K562 (cell line): ENCODE measurements around the gene GAL3ST1. TPM values are rescaled to one million over a fixed set of nuclear protein-coding genes. Genes with fewer than 3 reads are reported as not detected.
A peak's percentile ranks its signal among the peaks of the same experiment; 100 is the strongest.

Experiments used
- polyA plus RNA-seq, 8 experiments: library from polyadenylated mRNA; depleted of rRNA in 4 of 8; stranded (reverse) in 5 of 8; unstranded in 3 of 8; fragments of >200 nt; fragmentation: Nextera tagmentation in 2 of 8; fragmentation: Illumina TruSeq in 1 of 8; extraction: Ambion mirVana in 2 of 8; extraction: Trizol in 1 of 8; gene quantifications; 2 replicates each; pipeline versions ENCODE4 v1.2.1 to v1.2.3, GENCODE V29; 2011 to 2014; ENCODE audit warnings: inconsistent platforms in 1 of 8, missing spikeins in 1 of 8
- total RNA-seq, 7 experiments: library from RNA; depleted of rRNA in 6 of 7; stranded (reverse); fragments of >200 nt in 6 of 7; fragmentation: Illumina TruSeq in 2 of 7; extraction: Trizol in 2 of 7; gene quantifications; 2 replicates each; pipeline versions ENCODE4 v1.2.1 to v1.2.3, GENCODE V29; 2011 to 2021; ENCODE audit warnings: low replicate concordance in 1 of 7
- TF ChIP-seq, protein P1 (sequence below): sonication (generic); IDR thresholded peaks from 2 replicates; pipeline ENCODE4 v1.6.1; 2016
- TF ChIP-seq, protein P2 (sequence below): sonication (generic); formaldehyde crosslinking; IDR thresholded peaks from 2 replicates; pipeline ENCODE4 v1.8.0; 2022; ENCODE audit warnings: mild to moderate bottlenecking, missing genetic modification reagents
- TF ChIP-seq, protein P3 (sequence below): sonication (generic); formaldehyde crosslinking; IDR thresholded peaks from 2 replicates; pipeline ENCODE4 v1.8.0; 2022; ENCODE audit warnings: missing genetic modification reagents, mild to moderate bottlenecking, moderate library complexity, borderline replicate concordance

Gene GAL3ST1
- total and polyA plus RNA-seq, 9 of the 15 experiments (the other 6 are each of a cell fraction or from before 2014, with no cell fraction given): 0.03 to 1.9 (median 0.33) TPM; not detected in 1

DNA sequence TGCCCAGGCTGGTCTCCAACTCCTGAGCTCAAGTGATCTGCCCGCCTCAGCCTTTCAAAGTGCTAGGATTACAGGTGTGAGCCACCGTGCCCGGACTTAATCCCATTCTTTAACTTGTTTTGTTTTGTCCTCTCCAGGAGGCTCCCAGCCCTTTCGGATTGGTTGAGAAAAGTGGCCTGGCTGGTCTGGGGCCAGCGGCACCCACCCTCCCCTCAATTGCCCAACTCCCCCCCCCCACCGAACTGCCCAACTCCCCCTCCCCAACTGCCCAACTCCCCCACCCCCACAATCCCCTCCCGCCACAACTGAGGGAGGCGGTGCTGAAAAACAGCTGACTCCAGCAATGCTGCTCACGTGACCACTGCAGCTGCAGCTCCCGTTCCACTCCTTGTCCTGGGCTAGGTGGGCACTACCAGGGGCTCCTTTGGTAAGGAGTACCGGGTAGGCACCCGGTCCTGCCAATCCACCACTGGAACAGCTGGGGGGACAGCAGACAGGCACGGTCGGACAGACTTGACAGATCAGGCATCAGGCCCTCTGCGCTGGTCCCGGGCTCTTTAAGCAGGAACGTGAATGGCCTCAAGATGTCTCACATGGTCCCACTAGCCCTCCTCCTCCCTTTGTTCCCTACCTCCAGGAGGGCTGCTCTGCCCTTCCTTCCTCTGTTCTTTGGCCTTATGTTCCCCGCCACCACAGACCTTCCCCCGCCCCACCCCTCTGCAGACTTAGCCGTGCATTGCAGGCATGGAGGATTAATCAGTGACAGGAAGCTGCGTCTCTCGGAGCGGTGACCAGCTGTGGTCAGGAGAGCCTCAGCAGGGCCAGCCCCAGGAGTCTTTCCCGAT lies 32.2 kb upstream of the GAL3ST1 start, which contains the start of gene TCN2 (continued):
- TF ChIP-seq, protein P1, sequence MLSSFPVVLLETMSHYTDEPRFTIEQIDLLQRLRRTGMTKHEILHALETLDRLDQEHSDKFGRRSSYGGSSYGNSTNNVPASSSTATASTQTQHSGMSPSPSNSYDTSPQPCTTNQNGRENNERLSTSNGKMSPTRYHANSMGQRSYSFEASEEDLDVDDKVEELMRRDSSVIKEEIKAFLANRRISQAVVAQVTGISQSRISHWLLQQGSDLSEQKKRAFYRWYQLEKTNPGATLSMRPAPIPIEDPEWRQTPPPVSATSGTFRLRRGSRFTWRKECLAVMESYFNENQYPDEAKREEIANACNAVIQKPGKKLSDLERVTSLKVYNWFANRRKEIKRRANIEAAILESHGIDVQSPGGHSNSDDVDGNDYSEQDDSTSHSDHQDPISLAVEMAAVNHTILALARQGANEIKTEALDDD: no peak
- TF ChIP-seq, protein P2, sequence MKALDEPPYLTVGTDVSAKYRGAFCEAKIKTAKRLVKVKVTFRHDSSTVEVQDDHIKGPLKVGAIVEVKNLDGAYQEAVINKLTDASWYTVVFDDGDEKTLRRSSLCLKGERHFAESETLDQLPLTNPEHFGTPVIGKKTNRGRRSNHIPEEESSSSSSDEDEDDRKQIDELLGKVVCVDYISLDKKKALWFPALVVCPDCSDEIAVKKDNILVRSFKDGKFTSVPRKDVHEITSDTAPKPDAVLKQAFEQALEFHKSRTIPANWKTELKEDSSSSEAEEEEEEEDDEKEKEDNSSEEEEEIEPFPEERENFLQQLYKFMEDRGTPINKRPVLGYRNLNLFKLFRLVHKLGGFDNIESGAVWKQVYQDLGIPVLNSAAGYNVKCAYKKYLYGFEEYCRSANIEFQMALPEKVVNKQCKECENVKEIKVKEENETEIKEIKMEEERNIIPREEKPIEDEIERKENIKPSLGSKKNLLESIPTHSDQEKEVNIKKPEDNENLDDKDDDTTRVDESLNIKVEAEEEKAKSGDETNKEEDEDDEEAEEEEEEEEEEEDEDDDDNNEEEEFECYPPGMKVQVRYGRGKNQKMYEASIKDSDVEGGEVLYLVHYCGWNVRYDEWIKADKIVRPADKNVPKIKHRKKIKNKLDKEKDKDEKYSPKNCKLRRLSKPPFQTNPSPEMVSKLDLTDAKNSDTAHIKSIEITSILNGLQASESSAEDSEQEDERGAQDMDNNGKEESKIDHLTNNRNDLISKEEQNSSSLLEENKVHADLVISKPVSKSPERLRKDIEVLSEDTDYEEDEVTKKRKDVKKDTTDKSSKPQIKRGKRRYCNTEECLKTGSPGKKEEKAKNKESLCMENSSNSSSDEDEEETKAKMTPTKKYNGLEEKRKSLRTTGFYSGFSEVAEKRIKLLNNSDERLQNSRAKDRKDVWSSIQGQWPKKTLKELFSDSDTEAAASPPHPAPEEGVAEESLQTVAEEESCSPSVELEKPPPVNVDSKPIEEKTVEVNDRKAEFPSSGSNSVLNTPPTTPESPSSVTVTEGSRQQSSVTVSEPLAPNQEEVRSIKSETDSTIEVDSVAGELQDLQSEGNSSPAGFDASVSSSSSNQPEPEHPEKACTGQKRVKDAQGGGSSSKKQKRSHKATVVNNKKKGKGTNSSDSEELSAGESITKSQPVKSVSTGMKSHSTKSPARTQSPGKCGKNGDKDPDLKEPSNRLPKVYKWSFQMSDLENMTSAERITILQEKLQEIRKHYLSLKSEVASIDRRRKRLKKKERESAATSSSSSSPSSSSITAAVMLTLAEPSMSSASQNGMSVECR: no peak
- TF ChIP-seq, protein P3, sequence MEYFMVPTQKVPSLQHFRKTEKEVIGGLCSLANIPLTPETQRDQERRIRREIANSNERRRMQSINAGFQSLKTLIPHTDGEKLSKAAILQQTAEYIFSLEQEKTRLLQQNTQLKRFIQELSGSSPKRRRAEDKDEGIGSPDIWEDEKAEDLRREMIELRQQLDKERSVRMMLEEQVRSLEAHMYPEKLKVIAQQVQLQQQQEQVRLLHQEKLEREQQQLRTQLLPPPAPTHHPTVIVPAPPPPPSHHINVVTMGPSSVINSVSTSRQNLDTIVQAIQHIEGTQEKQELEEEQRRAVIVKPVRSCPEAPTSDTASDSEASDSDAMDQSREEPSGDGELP (CRISPR knock-in tag): peak; percentile 94
